Lung (tissue), 12 donors: ENCODE results near the gene CGNL1. TPM values are rescaled to one million over a fixed set of nuclear protein-coding genes. Genes with fewer than 3 reads are reported as not detected.

Source experiments
- ATAC-seq: fragments of 200-7000 bp; cut with Tn5 transposase; one replicate; pipeline ENCODE4 v1.9.1; 2020; ENCODE audit warnings: moderate number of reproducible peaks; ENCODE audit not compliant: insufficient read depth, low FRiP score
- DNase-seq, 3 donors: peaks; one replicate each; pipeline ENCODE4 v3.0.0-alpha.2; 2013 to 2017
- H3K27ac ChIP-seq, 2 donors: one replicate each; pipeline ENCODE4 v1.5.1; 2013; ENCODE audit warnings: mild to moderate bottlenecking in 2 of 2, moderate library complexity in 2 of 2, control low read depth in 1 of 2, inconsistent platforms in 1 of 2, low read depth in 1 of 2, low read length in 1 of 2
- H3K27me3 ChIP-seq, 3 donors: one replicate each; pipeline ENCODE4 v1.5.1; 2013; ENCODE audit warnings: low read length in 2 of 3; ENCODE audit not compliant: control insufficient read depth in 3 of 3, insufficient read depth in 3 of 3
- H3K36me3 ChIP-seq, 4 donors: one replicate each; pipeline ENCODE4 v1.5.1; 2013; ENCODE audit warnings: low read length in 4 of 4, mild to moderate bottlenecking in 1 of 4, moderate library complexity in 1 of 4; ENCODE audit not compliant: control insufficient read depth in 4 of 4, insufficient read depth in 4 of 4
- H3K4me1 ChIP-seq, 5 donors: one replicate each; pipeline ENCODE4 v1.5.1; 2013; ENCODE audit warnings: low read length in 5 of 5, mild to moderate bottlenecking in 2 of 5, moderate library complexity in 1 of 5; ENCODE audit not compliant: control insufficient read depth in 5 of 5, insufficient read depth in 5 of 5
- H3K4me3 ChIP-seq: one replicate; pipeline ENCODE4 v1.5.1; 2013; ENCODE audit warnings: mild to moderate bottlenecking, control low read depth, moderate library complexity
- H3K9ac ChIP-seq, 2 donors: one replicate each; pipeline ENCODE4 v1.5.1; 2013; ENCODE audit warnings: low read length in 2 of 2, control low read depth in 1 of 2; ENCODE audit not compliant: insufficient read depth in 1 of 2
- H3K9me3 ChIP-seq, 4 donors: one replicate each; pipeline ENCODE4 v1.5.1; 2013; ENCODE audit warnings: low read length in 3 of 4, mild to moderate bottlenecking in 1 of 4, moderate library complexity in 1 of 4; ENCODE audit not compliant: control insufficient read depth in 4 of 4, insufficient read depth in 3 of 4
- WGBS, 2 donors: extraction: QIAGEN DNeasy Blood & Tissue Kit; methylation state at CpG; one replicate each; pipeline ENCODE4 v1.1.7; 2013; 5-methylcytosine and 5-hydroxymethylcytosine counted together
- polyA plus RNA-seq, 2 donors: library from polyadenylated mRNA; stranded (reverse); fragments of 200-250 nt; gene quantifications; one replicate each; pipeline ENCODE4 v1.2.1, GENCODE V29; 2013
- total RNA-seq, 2 donors: library from RNA; depleted of rRNA in 1 of 2; stranded (reverse); fragments of >200 nt in 1 of 2; gene quantifications; one replicate each; pipeline ENCODE4 v1.2.1, GENCODE V29; 2014 to 2021
- TF ChIP-seq, protein P1 (sequence below): IDR thresholded peaks from 2 replicates; pipeline ENCODE4 v1.5.1; 2012; ENCODE audit warnings: mild to moderate bottlenecking; ENCODE audit errors: control extremely low read depth, extremely low read depth
- donor health status: control.
- donor health status: control.
- donor health status: Bipolar disorder and iron deficiency.
- donor health status: healthy.
- donor health status: DM: yes; HTN: yes; CAD: no.

Gene CGNL1
- total and polyA plus RNA-seq, 4 donors, result 9.0 to 42.5 (median 22.9) TPM

DNA sequence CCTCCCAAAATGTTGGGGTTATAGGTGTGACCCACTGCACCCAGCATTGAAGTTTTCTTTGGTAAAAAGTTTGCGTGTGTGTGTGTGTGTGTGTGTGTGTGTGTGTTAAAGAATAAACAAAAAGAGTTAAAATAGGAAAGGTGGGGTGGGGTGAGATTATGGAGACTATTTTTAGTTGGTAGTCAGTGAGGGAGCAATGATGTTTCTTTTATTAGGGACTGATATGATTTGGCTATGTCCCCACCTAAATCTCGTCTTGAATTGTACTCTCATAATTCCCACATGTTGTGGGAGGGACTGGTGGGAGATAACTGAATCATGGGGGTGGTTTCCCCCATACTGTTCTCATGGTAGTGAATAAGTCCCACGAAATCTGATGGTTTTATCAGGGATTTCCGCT is 92.2 kb downstream of the CGNL1 start:
- Histone ChIP-seq H3K4me3 (no peak overlapping the region), H3K27me3 (no peaks in the 10 kb centered on the region), H3K9me3 (no peaks in the 10 kb centered on the region), H3K36me3 (peaks cover 0 to 3% (median 2%) of the 10 kb centered on the region in 4 donors), H3K4me1 (peaks cover 0 to 2% (median 0%) of the 10 kb centered on the region in 5 donors), H3K9ac (no peak overlapping the region), H3K27ac (no peak overlapping the region)
- TF ChIP-seq, protein P1, sequence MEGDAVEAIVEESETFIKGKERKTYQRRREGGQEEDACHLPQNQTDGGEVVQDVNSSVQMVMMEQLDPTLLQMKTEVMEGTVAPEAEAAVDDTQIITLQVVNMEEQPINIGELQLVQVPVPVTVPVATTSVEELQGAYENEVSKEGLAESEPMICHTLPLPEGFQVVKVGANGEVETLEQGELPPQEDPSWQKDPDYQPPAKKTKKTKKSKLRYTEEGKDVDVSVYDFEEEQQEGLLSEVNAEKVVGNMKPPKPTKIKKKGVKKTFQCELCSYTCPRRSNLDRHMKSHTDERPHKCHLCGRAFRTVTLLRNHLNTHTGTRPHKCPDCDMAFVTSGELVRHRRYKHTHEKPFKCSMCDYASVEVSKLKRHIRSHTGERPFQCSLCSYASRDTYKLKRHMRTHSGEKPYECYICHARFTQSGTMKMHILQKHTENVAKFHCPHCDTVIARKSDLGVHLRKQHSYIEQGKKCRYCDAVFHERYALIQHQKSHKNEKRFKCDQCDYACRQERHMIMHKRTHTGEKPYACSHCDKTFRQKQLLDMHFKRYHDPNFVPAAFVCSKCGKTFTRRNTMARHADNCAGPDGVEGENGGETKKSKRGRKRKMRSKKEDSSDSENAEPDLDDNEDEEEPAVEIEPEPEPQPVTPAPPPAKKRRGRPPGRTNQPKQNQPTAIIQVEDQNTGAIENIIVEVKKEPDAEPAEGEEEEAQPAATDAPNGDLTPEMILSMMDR, result no peak
- ATAC-seq (no peak), DNase-seq (no peak)
- 81 to 88% methylated on average over 4 of the region's 4 CpGs for WGBS, 2 donors

GRCh38 chr15:57470543-57470942 is 94.2 kb downstream of the CGNL1 start:
- 88 to 95% methylated on average over 3 of the region's 3 CpGs for WGBS, 2 donors

DNA sequence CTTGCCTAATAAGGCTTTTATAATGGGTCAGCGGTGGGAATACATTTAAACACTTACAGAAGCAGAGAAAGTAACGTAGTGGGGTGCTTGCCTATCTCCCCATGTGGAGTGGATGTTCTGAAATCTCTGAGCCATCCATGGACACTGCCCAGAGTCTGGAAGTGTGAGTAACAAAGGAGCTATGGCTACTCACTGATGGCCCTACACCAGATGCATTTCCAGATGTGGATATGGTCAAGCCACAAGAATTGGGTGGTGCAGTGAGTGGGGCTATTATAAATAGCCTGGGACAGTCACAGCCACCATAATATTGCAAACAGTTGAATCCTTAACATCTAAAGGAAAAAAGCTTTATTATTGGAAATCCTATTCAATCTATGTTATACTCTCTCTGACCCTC is 96.6 kb downstream of the CGNL1 start:
- H3K4me1 ChIP-seq, result peaks cover 0 to 7% (median 2%) of the 10 kb centered on the region in 5 donors
- 93 to 96% methylated on average over 2 of the region's 2 CpGs for WGBS, 2 donors
- ATAC-seq, result no peak
- no peak overlapping the region for H3K9ac ChIP-seq
- DNase-seq, result no peak
- no peak overlapping the region for H3K4me3 ChIP-seq
- H3K27ac ChIP-seq, result no peak overlapping the region
- TF ChIP-seq, protein P1, result no peak
- H3K36me3 ChIP-seq, result peaks cover 0 to 3% (median under 1%) of the 10 kb centered on the region in 4 donors
- H3K27me3 ChIP-seq, result no peaks in the 10 kb centered on the region
- no peaks in the 10 kb centered on the region for H3K9me3 ChIP-seq

More at GRCh38 chr15:57470543-57470942, 94.2 kb downstream of the CGNL1 start:
- H3K36me3 ChIP-seq, result peaks cover 0 to 3% (median under 1%) of the 10 kb centered on the region in 4 donors
- no peak for ATAC-seq
- H3K9ac ChIP-seq, result no peak overlapping the region
- no peak for DNase-seq
- H3K4me1 ChIP-seq, result peaks cover 0 to 2% (median 0%) of the 10 kb centered on the region in 5 donors
- H3K9me3 ChIP-seq, result no peaks in the 10 kb centered on the region
- H3K27me3 ChIP-seq, result no peaks in the 10 kb centered on the region
- no peak overlapping the region for H3K27ac ChIP-seq
- TF ChIP-seq, protein P1, result no peak
- H3K4me3 ChIP-seq, result no peak overlapping the region

GRCh38 chr15:57476533-57476975 is 100.2 kb downstream of the CGNL1 start:
- TF ChIP-seq, protein P1, result no peak
- Histone ChIP-seq H3K27ac (no peak overlapping the region), H3K27me3 (no peaks in the 10 kb centered on the region), H3K36me3 (peaks cover 0 to 3% (median 0%) of the 10 kb centered on the region in 4 donors), H3K4me1 (peaks cover 0 to 7% (median 3%) of the 10 kb centered on the region in 5 donors), H3K4me3 (no peak overlapping the region), H3K9ac (no peak overlapping the region), H3K9me3 (no peaks in the 10 kb centered on the region)
- no peak for ATAC-seq
- WGBS, 2 donors, result 72 to 78% methylated on average over 5 of the region's 5 CpGs
- no peak for DNase-seq
